Ovary (tissue), 9 donors: ENCODE data around the gene NRXN3. TPM values are rescaled to one million over a fixed set of nuclear protein-coding genes. Genes with fewer than 3 reads are reported as not detected.

ENCODE experiments used
- DNase-seq, 5 donors: peaks; one replicate each; pipeline ENCODE4 v3.0.0-alpha.2; 2019 to 2020
- H3K27ac ChIP-seq, 2 donors: fragments of 200-600 bp; one replicate each; pipeline versions ENCODE4 v1.5.1 to v1.8.0; 2019 to 2022
- H3K27me3 ChIP-seq: fragments of 200-600 bp; one replicate; pipeline ENCODE4 v1.8.0; 2022
- H3K36me3 ChIP-seq: fragments of 200-600 bp; sonication (generic); one replicate; pipeline ENCODE4 v1.5.1; 2019
- H3K4me1 ChIP-seq: one replicate; pipeline ENCODE4 v1.8.1; 2013; ENCODE audit warnings: mild to moderate bottlenecking, moderate library complexity; ENCODE audit not compliant: insufficient read depth
- H3K4me3 ChIP-seq: fragments of 200-600 bp; sonication (generic); one replicate; pipeline ENCODE4 v1.5.1; 2017
- H3K9me3 ChIP-seq, 2 donors: fragments of 200-600 bp in 1 of 2; sonication (generic) in 1 of 2; one replicate each; pipeline versions ENCODE4 v1.5.1 to v1.8.1; 2013 to 2019; ENCODE audit warnings: mild to moderate bottlenecking in 1 of 2, moderate library complexity in 1 of 2
- CTCF ChIP-seq, 3 donors: fragments of 450-650 bp in 2 of 3; fragments of 200-600 bp in 1 of 3; IDR thresholded peaks; one replicate each; pipeline versions ENCODE4 v1.5.1 to v1.8.0; 2016 to 2022; ENCODE audit warnings: antibody characterized with exemption in 3 of 3, mild to moderate bottlenecking in 1 of 3
- EP300 ChIP-seq: sonication (generic); formaldehyde crosslinking; IDR thresholded peaks from one replicate; pipeline ENCODE4 v1.6.1; 2017; ENCODE audit warnings: antibody characterized with exemption
- POLR2A ChIP-seq: fragments of 450-650 bp; IDR thresholded peaks from one replicate; pipeline ENCODE4 v1.6.1; 2017; ENCODE audit warnings: antibody characterized with exemption, mild to moderate bottlenecking, moderate library complexity
- WGBS, 3 donors: extraction: QIAGEN DNeasy Blood & Tissue Kit in 1 of 3; methylation state at CpG; one replicate each; pipeline versions ENCODE4 v1.1.5 to v1.1.7; 2013 to 2017; 5-methylcytosine and 5-hydroxymethylcytosine counted together
- intact Hi-C, 4 donors: fragments of 100-400 bp; cut with DNase I; formaldehyde crosslinking; loops; one replicate each; pipeline versions ENCODE4 v1.11.0 to v1.15.1; 2022 to 2023
- polyA plus RNA-seq, 2 donors: library from polyadenylated mRNA; stranded (reverse); fragments of 200-250 nt in 1 of 2; fragments of 350-450 nt in 1 of 2; fragmentation: Illumina TruSeq in 1 of 2; extraction: RNeasy Lipid Tissue Mini Kit (QIAGEN cat#74804) in 1 of 2; gene quantifications; one replicate each; pipeline ENCODE4 v1.2.3, GENCODE V29; 2013 to 2014
- total RNA-seq, 7 donors: library from RNA; depleted of rRNA in 2 of 7; stranded (reverse); fragments of >200 nt in 2 of 7; fragmentation: NEBNext Ultra II Directional in 3 of 7; extraction: Animal tissue kit (Norgen Biotek cat#: 25700) in 3 of 7; gene quantifications; one replicate each; pipeline versions ENCODE4 v1.1.0 to v1.2.4, GENCODE V29; 2016 to 2023
- donor health status: DM: no; HTN: no; CAD: no; lungs with moderate emphysema.
- donor health status: DM: no; HTN: no; CAD: no.
- donor health status: Bipolar disorder and iron deficiency.
- donor health status: DM: yes; HTN: yes; CAD: no.
- donor health status: DM: no; HTN: no; CAD: no.
- donor health status: DM: yes; HTN: yes; CAD: no.

Gene NRXN3
- total and polyA plus RNA-seq, 9 donors, result 0.28 to 6.2 (median 0.82) TPM

GRCh38 chr14:78754059-78754458 is 583.9 kb downstream of the NRXN3 start:
- no peak overlapping the region for H3K4me3 ChIP-seq
- no peaks in the 10 kb centered on the region for H3K9me3 ChIP-seq
- H3K36me3 ChIP-seq, result no peaks in the 10 kb centered on the region
- H3K27me3 ChIP-seq, result no peaks in the 10 kb centered on the region
- 84 to 85% (median 84%) methylated on average over 6 of the region's 6 CpGs for WGBS, 3 donors
- DNase-seq, result no peak
- no peak overlapping the region for H3K27ac ChIP-seq
- intact Hi-C loops, result no loop called here
- TF ChIP-seq CTCF (IDR thresholded peaks at IDR 0.05) (no peak), POLR2A (no peak), EP300 (no peak)
- H3K4me1 ChIP-seq, result no peaks in the 10 kb centered on the region

- no peak for DNase-seq
Observed at GRCh38 chr14:78758333-78758732, 588.2 kb downstream of the NRXN3 start.

GRCh38 chr14:78762331-78762730 is 592.2 kb downstream of the NRXN3 start:
- 90 to 92% (median 90%) methylated on average over 7 of the region's 7 CpGs for WGBS, 3 donors
- intact Hi-C loops, result no loop called here
- H3K4me1 ChIP-seq, result no peaks in the 10 kb centered on the region

More at GRCh38 chr14:78758333-78758732, 588.2 kb downstream of the NRXN3 start:
- Histone ChIP-seq H3K27ac (no peak overlapping the region), H3K9me3 (no peaks in the 10 kb centered on the region), H3K27me3 (no peaks in the 10 kb centered on the region), H3K4me3 (no peak overlapping the region), H3K36me3 (no peaks in the 10 kb centered on the region), H3K4me1 (no peaks in the 10 kb centered on the region)
- TF ChIP-seq POLR2A (no peak), EP300 (no peak), CTCF (IDR thresholded peaks at IDR 0.05) (no peak)
- intact Hi-C loops, result no loop called here
- WGBS, 3 donors, result 66 to 70% (median 69%) methylated on average over 4 of the region's 4 CpGs

GRCh38 chr14:78763746-78764145 is 593.6 kb downstream of the NRXN3 start:
- intact Hi-C loops, result no loop called here
- TF ChIP-seq CTCF (IDR thresholded peaks at IDR 0.05), result no peak

More at GRCh38 chr14:78762331-78762730, 592.2 kb downstream of the NRXN3 start:
- H3K4me3 ChIP-seq, result no peak overlapping the region
- no peak overlapping the region for H3K27ac ChIP-seq
- TF ChIP-seq POLR2A, result no peak
- no peak for TF ChIP-seq EP300
- no peak for TF ChIP-seq CTCF (IDR thresholded peaks at IDR 0.05)
- no peaks in the 10 kb centered on the region for H3K36me3 ChIP-seq
- DNase-seq, result no peak
- H3K9me3 ChIP-seq, result no peaks in the 10 kb centered on the region
- no peaks in the 10 kb centered on the region for H3K27me3 ChIP-seq

GRCh38 chr14:78764240-78764639 is 594.1 kb downstream of the NRXN3 start:
- Histone ChIP-seq H3K27me3 (no peaks in the 10 kb centered on the region), H3K4me3 (no peak overlapping the region), H3K36me3 (no peaks in the 10 kb centered on the region), H3K9me3 (no peaks in the 10 kb centered on the region), H3K27ac (no peak overlapping the region), H3K4me1 (no peaks in the 10 kb centered on the region)
- WGBS, 3 donors, result 11 to 23% (median 11%) methylated on average over 5 of the region's 5 CpGs
- no peak for TF ChIP-seq EP300
- no peak for TF ChIP-seq POLR2A
- no peak for TF ChIP-seq CTCF (IDR thresholded peaks at IDR 0.05)
- DNase-seq, result no peak
- intact Hi-C loops, result no loop called here

More at GRCh38 chr14:78763746-78764145, 593.6 kb downstream of the NRXN3 start:
- Histone ChIP-seq H3K27ac (no peak overlapping the region), H3K27me3 (no peaks in the 10 kb centered on the region), H3K9me3 (no peaks in the 10 kb centered on the region), H3K36me3 (no peaks in the 10 kb centered on the region), H3K4me1 (no peaks in the 10 kb centered on the region), H3K4me3 (no peak overlapping the region)
- 89 to 98% (median 93%) methylated on average over 1 of the region's 1 CpG for WGBS, 3 donors
- DNase-seq, result no peak
